Mononuclear cell (primary cell): ENCODE data around the gene TBCC. TPM values are rescaled to one million over a fixed set of nuclear protein-coding genes. Genes with fewer than 3 reads are reported as not detected.
"Not testable (repeated sequence)": the region's sequence is repeated elsewhere in the genome, so short reads cannot be mapped to it uniquely, and the experiment has no call there.

Source experiments
- H3K27me3 ChIP-seq: 2 replicates; pipeline ENCODE4 v1.6.0; 2011; ENCODE audit warnings: low read length, control low read depth; ENCODE audit not compliant: insufficient read depth
- H3K4me1 ChIP-seq: 2 replicates; pipeline ENCODE4 v1.5.1; 2011; ENCODE audit warnings: mild to moderate bottlenecking, low read length, control low read depth; ENCODE audit not compliant: insufficient read depth
- H3K4me3 ChIP-seq: 2 replicates; pipeline ENCODE4 v1.5.1; 2011; ENCODE audit warnings: mild to moderate bottlenecking, low read length, moderate library complexity
- H3K9me3 ChIP-seq: 2 replicates; pipeline ENCODE4 v1.5.1; 2011; ENCODE audit warnings: low read depth, mild to moderate bottlenecking, control low read depth, low read length
- total RNA-seq: library from RNA; depleted of rRNA; stranded (reverse); fragments of >200 nt; gene quantifications from one replicate; pipeline ENCODE4 v1.2.3, GENCODE V29; 2012

The TBCC gene
- total RNA-seq, 1 donor = 111 TPM

GRCh38 chr6:42726485-42727086 is 19.3 kb downstream of the TBCC start:
- H3K27me3 ChIP-seq = no peaks in the 10 kb centered on the region
- no peaks in the 10 kb centered on the region for H3K9me3 ChIP-seq
- peak overlapping the region; percentile 57 for H3K4me3 ChIP-seq
- peaks cover 15% of the 10 kb centered on the region for H3K4me1 ChIP-seq

- Histone ChIP-seq H3K4me1 (peaks cover 15% of the 10 kb centered on the region), H3K27me3 (no peaks in the 10 kb centered on the region), H3K9me3 (no peaks in the 10 kb centered on the region), H3K4me3 (no peak overlapping the region)
Observed at GRCh38 chr6:42726026-42726425, 19.9 kb downstream of the TBCC start.

GRCh38 chr6:42724825-42725224 is 21.1 kb downstream of the TBCC start:
- H3K4me1 ChIP-seq = peaks cover 15% of the 10 kb centered on the region
- H3K27me3 ChIP-seq = no peaks in the 10 kb centered on the region
- H3K4me3 ChIP-seq = no peak overlapping the region
- H3K9me3 ChIP-seq = no peaks in the 10 kb centered on the region

GRCh38 chr6:42722497-42722896 is 23.4 kb downstream of the TBCC start, which contains the start of gene PRPH2:
PRPH2 (minus strand) TSS chr6:42722597; CDS start chr6:42722334, 263 bp downstream.
- H3K4me1 ChIP-seq = peaks cover 14% of the 10 kb centered on the region
- H3K27me3 ChIP-seq = no peaks in the 10 kb centered on the region
- no peaks in the 10 kb centered on the region for H3K9me3 ChIP-seq
- no peak within 1 kb of the TSS for H3K4me3 ChIP-seq

DNA sequence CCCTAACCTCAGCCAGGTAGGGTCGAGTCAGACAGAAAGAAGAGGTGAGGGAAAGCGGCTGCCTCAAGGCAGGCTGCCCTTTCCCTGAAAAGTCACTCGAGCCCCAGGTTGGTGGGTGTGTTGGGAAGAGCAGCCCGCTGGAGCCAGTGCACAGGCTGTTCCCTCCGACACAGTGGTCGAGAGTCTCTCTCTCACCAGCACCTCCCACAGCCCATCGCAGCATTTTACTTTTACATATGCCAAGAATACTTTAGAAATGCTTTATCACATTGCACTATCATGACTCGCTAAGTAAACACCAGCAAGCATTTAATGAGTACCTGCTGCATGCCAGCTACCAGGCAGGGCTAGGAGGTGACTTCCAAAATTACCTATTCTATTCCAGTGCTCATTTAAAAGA is 25.2 kb downstream of the TBCC start:
- Histone ChIP-seq H3K9me3 (no peaks in the 10 kb centered on the region), H3K4me1 (no peaks in the 10 kb centered on the region), H3K4me3 (no peak overlapping the region), H3K27me3 (no peaks in the 10 kb centered on the region)

DNA sequence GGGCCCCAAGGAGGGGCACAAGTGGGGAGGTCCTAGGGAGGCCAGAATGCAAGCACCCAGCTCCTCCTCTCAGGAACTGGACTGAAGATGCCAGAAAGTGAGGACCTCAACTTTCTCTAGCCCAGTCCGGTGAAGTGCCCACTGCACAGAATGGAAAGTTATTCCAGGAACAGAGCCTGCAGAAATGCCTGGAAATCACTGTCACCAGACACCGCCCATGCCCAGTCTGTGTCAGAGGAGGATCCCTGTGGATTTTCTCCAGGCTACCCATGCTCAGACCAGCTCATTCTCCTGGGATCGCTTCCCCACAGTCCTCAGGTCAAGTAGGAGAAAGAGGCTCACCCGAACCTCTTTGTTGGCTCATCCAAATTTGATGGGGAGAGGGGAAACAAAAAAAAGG is 30.0 kb downstream of the TBCC start:
- Histone ChIP-seq H3K4me1 (no peaks in the 10 kb centered on the region), H3K27me3 (no peaks in the 10 kb centered on the region), H3K4me3 (no peak overlapping the region), H3K9me3 (no peaks in the 10 kb centered on the region)

DNA sequence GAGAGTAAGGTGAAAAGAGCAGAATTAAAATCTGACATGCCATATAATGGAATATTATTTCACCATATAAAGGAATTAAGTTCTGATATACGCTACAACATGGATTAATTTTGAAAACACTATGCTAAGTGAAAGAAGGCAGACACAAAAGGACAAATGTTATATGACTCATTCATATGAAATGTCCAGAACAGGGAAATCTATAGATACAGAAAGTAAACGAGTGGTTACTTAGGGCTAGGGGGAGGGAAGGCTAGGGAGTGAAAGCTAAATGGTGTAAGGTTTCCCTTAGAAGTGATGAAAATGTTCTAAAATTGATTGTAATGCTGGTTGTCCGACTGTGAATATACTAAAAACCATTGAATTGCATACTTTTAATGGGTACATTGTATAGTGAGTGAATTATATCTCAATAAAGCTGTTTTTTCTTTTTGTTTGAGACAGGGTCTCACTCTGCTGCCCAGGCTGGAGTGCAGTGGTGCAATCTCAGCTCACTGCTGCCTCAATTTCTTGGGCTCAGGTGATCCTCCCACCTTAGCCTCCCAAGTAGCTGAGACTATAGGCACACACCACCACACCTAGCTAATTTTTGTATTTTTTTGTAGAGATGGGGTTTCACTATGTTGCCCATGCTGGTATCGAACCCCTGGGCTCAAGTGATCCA is 31.7 kb downstream of the TBCC start:
- no peak overlapping the region for H3K4me3 ChIP-seq
- no peaks in the 10 kb centered on the region for H3K4me1 ChIP-seq
- no peaks in the 10 kb centered on the region for H3K9me3 ChIP-seq
- H3K27me3 ChIP-seq = no peaks in the 10 kb centered on the region

DNA sequence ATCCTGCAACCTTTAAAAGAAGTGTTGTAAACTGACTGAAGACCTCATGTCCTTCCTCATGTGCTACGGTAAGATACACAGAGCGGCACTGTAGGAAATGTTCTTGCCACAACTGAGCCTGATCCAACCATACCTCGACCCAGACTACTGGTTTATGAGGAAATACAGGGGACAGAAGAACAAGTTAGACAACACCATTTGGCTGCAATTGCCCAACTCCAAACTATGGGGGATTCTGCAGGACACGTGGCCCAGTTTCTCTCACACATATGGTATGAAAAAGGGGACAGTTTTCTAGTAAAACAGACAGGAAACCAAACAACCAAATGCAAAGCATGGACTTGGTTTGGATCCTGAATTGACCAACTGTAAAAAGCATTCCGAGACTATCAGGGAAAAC is 34.0 kb downstream of the TBCC start:
- H3K4me1 ChIP-seq = no peaks in the 10 kb centered on the region
- no peaks in the 10 kb centered on the region for H3K27me3 ChIP-seq
- no peaks in the 10 kb centered on the region for H3K9me3 ChIP-seq
- no peak overlapping the region for H3K4me3 ChIP-seq

- H3K4me1 ChIP-seq = no peaks in the 10 kb centered on the region
- no peak overlapping the region for H3K4me3 ChIP-seq
- no peaks in the 10 kb centered on the region for H3K9me3 ChIP-seq
- H3K27me3 ChIP-seq = no peaks in the 10 kb centered on the region
Observed at GRCh38 chr6:42710316-42710715, 35.6 kb downstream of the TBCC start.

GRCh38 chr6:42709871-42710270 is 36.0 kb downstream of the TBCC start:
- Histone ChIP-seq H3K27me3 (no peaks in the 10 kb centered on the region), H3K4me1 (no peaks in the 10 kb centered on the region), H3K4me3 (no peak overlapping the region), H3K9me3 (no peaks in the 10 kb centered on the region)

- no peaks in the 10 kb centered on the region for H3K27me3 ChIP-seq
- no peaks in the 10 kb centered on the region for H3K9me3 ChIP-seq
- H3K4me3 ChIP-seq = no peak overlapping the region
- no peaks in the 10 kb centered on the region for H3K4me1 ChIP-seq
Observed at GRCh38 chr6:42708096-42708495, 37.8 kb downstream of the TBCC start.

- Histone ChIP-seq H3K4me3 (no peak overlapping the region), H3K4me1 (no peaks in the 10 kb centered on the region), H3K27me3 (no peaks in the 10 kb centered on the region), H3K9me3 (no peaks in the 10 kb centered on the region)
Observed at GRCh38 chr6:42707595-42707994, 38.3 kb downstream of the TBCC start.

- Histone ChIP-seq H3K4me3 (no peak overlapping the region), H3K4me1 (no peaks in the 10 kb centered on the region), H3K9me3 (no peaks in the 10 kb centered on the region), H3K27me3 (no peaks in the 10 kb centered on the region)
Observed at GRCh38 chr6:42704937-42705374, 40.9 kb downstream of the TBCC start.

- no peaks in the 10 kb centered on the region for H3K27me3 ChIP-seq
- H3K9me3 ChIP-seq = no peaks in the 10 kb centered on the region
- no peaks in the 10 kb centered on the region for H3K4me1 ChIP-seq
- no peak overlapping the region for H3K4me3 ChIP-seq
Observed at GRCh38 chr6:42704251-42704936, 41.5 kb downstream of the TBCC start.

DNA sequence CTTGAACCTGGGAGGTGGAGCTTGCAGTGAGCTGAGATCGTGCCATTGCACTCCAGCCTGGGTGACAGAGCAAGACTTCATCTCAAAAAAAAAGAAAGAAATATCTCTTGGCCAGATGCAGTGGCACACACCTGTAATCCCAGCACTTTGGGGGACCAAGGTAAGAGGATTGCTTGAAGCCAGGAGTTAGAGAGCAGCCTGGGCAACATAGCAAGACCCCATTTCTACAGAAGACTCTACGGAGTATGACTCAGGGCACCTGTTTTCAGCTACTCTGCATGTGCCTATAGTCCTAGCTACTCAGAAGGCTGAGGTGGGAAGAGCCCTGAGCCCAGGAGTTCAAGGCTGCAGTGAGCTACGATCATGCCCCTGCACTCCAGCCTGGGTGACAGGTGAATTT is 43.1 kb downstream of the TBCC start:
- not testable (repeated sequence) for H3K4me1 ChIP-seq, H3K27me3 ChIP-seq, H3K9me3 ChIP-seq, H3K4me3 ChIP-seq
